Measurements from ENCODE around the gene LRP3.

The LRP3 gene

DNA sequence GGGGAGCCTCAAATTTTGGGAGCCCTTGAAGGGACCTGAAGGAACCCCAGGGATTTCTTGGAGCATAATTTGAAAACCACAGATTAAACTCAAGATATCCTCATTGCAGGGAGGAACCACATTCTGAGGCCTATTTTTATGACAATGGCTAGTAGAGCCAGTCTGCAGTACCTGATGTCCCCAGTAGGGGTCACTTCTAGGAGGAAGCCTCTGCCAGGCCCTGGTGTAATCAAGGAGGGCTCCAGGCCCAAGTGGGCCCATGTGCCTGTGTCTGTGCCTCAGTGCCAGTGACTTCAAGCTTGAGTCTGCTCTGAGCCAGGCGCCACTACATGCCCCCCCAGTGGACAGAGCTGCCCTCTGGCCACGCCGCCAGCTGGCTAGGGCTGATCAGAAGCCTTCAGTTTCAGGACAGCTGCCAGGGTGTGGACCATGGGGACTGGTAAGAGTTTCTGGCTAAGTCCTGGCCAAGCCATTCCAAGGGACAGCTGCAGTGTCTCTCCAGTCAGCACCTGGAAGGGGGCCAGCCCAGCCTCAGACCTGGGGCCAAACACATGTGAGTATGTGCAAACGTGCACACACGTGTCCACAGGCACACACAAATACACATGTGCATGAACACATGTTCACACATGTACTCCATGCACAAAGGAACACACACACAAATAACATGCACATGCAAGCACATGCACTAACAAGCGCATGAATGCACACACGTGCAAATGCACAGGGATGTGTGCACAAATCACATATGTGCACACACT lies 52.0 kb downstream of the LRP3 start:
- peak; percentile 31 for DNase-seq (ENCODE audit: low read depth)
- H3K4me3 ChIP-seq (replicated peaks; ENCODE audit: low read depth, low read length) = no peak overlapping the region
- TF ChIP-seq, protein P1, sequence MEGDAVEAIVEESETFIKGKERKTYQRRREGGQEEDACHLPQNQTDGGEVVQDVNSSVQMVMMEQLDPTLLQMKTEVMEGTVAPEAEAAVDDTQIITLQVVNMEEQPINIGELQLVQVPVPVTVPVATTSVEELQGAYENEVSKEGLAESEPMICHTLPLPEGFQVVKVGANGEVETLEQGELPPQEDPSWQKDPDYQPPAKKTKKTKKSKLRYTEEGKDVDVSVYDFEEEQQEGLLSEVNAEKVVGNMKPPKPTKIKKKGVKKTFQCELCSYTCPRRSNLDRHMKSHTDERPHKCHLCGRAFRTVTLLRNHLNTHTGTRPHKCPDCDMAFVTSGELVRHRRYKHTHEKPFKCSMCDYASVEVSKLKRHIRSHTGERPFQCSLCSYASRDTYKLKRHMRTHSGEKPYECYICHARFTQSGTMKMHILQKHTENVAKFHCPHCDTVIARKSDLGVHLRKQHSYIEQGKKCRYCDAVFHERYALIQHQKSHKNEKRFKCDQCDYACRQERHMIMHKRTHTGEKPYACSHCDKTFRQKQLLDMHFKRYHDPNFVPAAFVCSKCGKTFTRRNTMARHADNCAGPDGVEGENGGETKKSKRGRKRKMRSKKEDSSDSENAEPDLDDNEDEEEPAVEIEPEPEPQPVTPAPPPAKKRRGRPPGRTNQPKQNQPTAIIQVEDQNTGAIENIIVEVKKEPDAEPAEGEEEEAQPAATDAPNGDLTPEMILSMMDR (IDR thresholded peaks at IDR 0.05; ENCODE audit: low read length, missing control alignments) = peak; percentile 59

GRCh38 chr19:33246709-33247440 lies 52.7 kb downstream of the LRP3 start:
- no peak for DNase-seq (ENCODE audit: low read depth)
- TF ChIP-seq, protein P1 (IDR thresholded peaks at IDR 0.05; ENCODE audit: low read length, missing control alignments) = no peak
- H3K4me3 ChIP-seq (replicated peaks; ENCODE audit: low read depth, low read length) = no peak overlapping the region

DNA sequence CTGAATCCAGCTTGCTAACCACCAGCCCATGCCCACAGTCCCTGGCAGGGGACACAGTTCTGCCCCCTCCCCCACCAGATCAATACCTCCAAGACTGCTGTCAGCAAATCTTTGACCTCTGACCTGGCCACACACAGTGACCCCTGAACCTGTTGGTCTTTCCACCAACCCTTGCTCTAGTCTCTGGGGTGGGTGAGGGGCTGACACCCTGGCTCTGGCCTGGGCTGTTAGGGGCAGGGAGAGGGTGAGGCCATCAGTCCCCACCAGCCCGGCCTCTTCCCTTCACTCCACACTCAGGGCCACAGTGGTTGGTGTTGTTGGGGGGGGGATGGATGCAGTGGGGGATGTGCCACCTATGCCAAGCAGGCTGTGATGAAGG lies 53.3 kb downstream of the LRP3 start:
- DNase-seq (ENCODE audit: low read depth) = no peak
- no peak overlapping the region for H3K4me3 ChIP-seq (replicated peaks; ENCODE audit: low read depth, low read length)
- TF ChIP-seq, protein P1 (IDR thresholded peaks at IDR 0.05; ENCODE audit: low read length, missing control alignments) = no peak

- no peak for DNase-seq (ENCODE audit: low read depth)
- H3K4me3 ChIP-seq (replicated peaks; ENCODE audit: low read depth, low read length) = no peak overlapping the region
- TF ChIP-seq, protein P1 (IDR thresholded peaks at IDR 0.05; ENCODE audit: low read length, missing control alignments) = no peak
These were observed 54.0 kb downstream of the LRP3 start for GRCh38 chr19:33248104-33248503.

GRCh38 chr19:33248553-33248953 lies 54.4 kb downstream of the LRP3 start:
- TF ChIP-seq, protein P1 (IDR thresholded peaks at IDR 0.05; ENCODE audit: low read length, missing control alignments) = no peak
- DNase-seq (ENCODE audit: low read depth) = no peak
- H3K4me3 ChIP-seq (replicated peaks; ENCODE audit: low read depth, low read length) = no peak overlapping the region

GRCh38 chr19:33248954-33249613 lies 55.0 kb downstream of the LRP3 start:
- TF ChIP-seq, protein P1 (IDR thresholded peaks at IDR 0.05; ENCODE audit: low read length, missing control alignments) = no peak
- DNase-seq (ENCODE audit: low read depth) = no peak

More at GRCh38 chr19:33248954-33249613, 55.0 kb downstream of the LRP3 start:
- H3K4me3 ChIP-seq (replicated peaks; ENCODE audit: low read depth, low read length) = no peak overlapping the region

All from fibroblast of pulmonary artery (primary cell).